ENCODE results near the gene NID2. TPM values are rescaled to one million over a fixed set of nuclear protein-coding genes. Genes with fewer than 3 reads are reported as not detected.

NID2 gene
- total and polyA plus RNA-seq, 9 of the 15 experiments (the other 6 are each of a cell fraction or from before 2014, with no cell fraction given), result 0.04 to 0.45 (median 0.16) TPM; not detected in 3

DNA sequence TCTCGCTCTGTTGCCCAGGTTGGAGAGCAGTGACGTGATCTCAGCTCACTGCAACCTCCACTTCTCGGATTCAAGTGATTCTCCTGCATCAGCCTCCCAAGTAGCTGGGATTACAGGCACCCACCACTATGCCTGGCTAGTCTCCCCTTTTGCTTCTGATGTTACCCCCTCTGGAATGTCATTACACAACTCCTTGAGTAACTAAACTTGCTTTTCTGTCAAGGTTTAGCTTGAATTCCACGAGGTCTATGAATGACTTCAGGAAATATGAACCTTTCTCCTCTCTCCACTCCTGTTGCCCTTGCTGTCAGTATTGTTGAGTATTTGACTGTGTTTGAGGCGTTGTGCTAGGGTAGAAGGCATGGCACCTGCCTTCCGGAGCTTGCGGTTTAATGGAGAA, 96.3 kb downstream of the NID2 start (continued):
- TF ChIP-seq SFPQ (IDR thresholded peaks at IDR 0.05; ENCODE audit: low read depth, low read length) (no peak), ETV5 (CRISPR knock-in tag; IDR thresholded peaks at IDR 0.05; ENCODE audit: low read depth) (no peak)

DNA sequence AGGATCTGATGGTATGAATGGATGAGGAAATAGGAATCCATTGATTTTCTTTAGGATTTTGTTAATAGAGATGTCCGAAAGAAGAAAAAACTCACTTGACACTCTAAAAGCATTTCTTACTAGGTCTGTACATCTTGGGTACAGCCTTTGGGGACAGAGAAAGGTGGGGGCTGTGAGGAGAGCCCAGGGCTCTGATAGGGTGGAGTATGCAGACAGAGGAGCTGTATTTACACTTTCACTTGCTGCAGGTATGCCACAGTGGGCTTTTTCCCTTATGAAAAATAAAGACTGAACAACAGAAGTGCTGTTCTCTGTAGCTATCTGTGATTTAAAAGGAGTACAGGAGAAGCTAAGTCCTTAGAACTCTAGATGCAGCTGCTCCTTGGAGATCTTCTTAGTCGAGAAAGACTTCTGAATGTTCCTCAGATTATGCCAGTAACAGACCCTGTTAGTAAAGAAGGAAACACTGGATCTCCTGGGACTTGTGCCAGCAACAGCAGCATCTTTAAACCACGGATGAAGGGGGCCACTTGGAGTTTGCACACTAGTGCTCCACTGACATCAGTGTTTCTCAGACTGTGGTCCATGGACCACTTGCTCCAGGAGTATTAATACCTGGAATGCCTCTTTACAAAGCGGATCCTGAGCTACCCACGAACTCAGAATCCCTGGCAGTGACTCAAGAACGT, 98.9 kb downstream of the NID2 start:
- Histone ChIP-seq H3K9me3 (replicated peaks; ENCODE audit: control insufficient read depth, insufficient read depth, low read depth, low read length) (no peaks in the 10 kb centered on the region), H3K4me1 (replicated peaks in 1 of 2; ENCODE audit: control insufficient read depth in 2 of 2, insufficient read depth in 2 of 2, low read length in 2 of 2) (no peaks in the 10 kb centered on the region), H3K9me1 (ENCODE audit: control insufficient read depth, insufficient read depth, low read length) (no peaks in the 10 kb centered on the region), H3K27me3 (ENCODE audit: control insufficient read depth in 2 of 2, insufficient read depth in 2 of 2, low read length in 2 of 2) (peaks cover 2 to 21% of the 10 kb centered on the region in 2 experiments; a peak in 2 of 5 replicates), H3K9ac (ENCODE audit: insufficient read depth in 1 of 2, low read depth in 2 of 2, low read length in 2 of 2) (no peak overlapping the region), H3K36me3 (ENCODE audit: control insufficient read depth, insufficient read depth, low read length) (no peaks in the 10 kb centered on the region), H3K4me3 (no peak overlapping the region), H3K27ac (ENCODE audit: extremely low read depth, low read depth, low read length) (no peak overlapping the region), H3K4me2 (ENCODE audit: insufficient read depth, low read length) (no peak overlapping the region), H3K79me2 (ENCODE audit: control insufficient read depth, insufficient read depth, low read length) (no peaks in the 10 kb centered on the region), H2AFZ (ENCODE audit: low read depth, low read length) (no peak overlapping the region), H4K20me1 (replicated peaks; ENCODE audit: control insufficient read depth, insufficient read depth, low read length) (no peaks in the 10 kb centered on the region)
- intact Hi-C loops (cut with micrococcal nuclease), result no loop called here
- BruUV-seq (replicated peaks), result no TSS peak
- ChIA-PET CTCF (ENCODE audit: low intra/inter-chr PET ratio) (no interaction called here), POLR2A (no interaction called here)
- no peak for TF ChIP-seq PPARD (CRISPR knock-in tag; IDR thresholded peaks at IDR 0.05)
- no peak for TF ChIP-seq SMARCA4 (IDR thresholded peaks at IDR 0.05)
- no peak for TF ChIP-seq SP1 (CRISPR knock-in tag; IDR thresholded peaks at IDR 0.05)
- no peak for TF ChIP-seq C11orf30 (IDR thresholded peaks at IDR 0.05; ENCODE audit: low read depth)
- no peak for TF ChIP-seq KAT2B (IDR thresholded peaks at IDR 0.05; ENCODE audit: low read depth, low read length)
- TF ChIP-seq, protein P1, sequence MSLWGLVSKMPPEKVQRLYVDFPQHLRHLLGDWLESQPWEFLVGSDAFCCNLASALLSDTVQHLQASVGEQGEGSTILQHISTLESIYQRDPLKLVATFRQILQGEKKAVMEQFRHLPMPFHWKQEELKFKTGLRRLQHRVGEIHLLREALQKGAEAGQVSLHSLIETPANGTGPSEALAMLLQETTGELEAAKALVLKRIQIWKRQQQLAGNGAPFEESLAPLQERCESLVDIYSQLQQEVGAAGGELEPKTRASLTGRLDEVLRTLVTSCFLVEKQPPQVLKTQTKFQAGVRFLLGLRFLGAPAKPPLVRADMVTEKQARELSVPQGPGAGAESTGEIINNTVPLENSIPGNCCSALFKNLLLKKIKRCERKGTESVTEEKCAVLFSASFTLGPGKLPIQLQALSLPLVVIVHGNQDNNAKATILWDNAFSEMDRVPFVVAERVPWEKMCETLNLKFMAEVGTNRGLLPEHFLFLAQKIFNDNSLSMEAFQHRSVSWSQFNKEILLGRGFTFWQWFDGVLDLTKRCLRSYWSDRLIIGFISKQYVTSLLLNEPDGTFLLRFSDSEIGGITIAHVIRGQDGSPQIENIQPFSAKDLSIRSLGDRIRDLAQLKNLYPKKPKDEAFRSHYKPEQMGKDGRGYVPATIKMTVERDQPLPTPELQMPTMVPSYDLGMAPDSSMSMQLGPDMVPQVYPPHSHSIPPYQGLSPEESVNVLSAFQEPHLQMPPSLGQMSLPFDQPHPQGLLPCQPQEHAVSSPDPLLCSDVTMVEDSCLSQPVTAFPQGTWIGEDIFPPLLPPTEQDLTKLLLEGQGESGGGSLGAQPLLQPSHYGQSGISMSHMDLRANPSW (CRISPR knock-in tag; IDR thresholded peaks at IDR 0.05), result no peak
- TF ChIP-seq XRCC5 (IDR thresholded peaks at IDR 0.05; ENCODE audit: low read depth, low read length), result no peak
- TF ChIP-seq HDAC3 (IDR thresholded peaks at IDR 0.05; ENCODE audit: borderline replicate concordance, partially characterized antibody), result no peak
- no peak for TF ChIP-seq MAFF (IDR thresholded peaks at IDR 0.05; ENCODE audit: low read length)
- TF ChIP-seq, protein P2, sequence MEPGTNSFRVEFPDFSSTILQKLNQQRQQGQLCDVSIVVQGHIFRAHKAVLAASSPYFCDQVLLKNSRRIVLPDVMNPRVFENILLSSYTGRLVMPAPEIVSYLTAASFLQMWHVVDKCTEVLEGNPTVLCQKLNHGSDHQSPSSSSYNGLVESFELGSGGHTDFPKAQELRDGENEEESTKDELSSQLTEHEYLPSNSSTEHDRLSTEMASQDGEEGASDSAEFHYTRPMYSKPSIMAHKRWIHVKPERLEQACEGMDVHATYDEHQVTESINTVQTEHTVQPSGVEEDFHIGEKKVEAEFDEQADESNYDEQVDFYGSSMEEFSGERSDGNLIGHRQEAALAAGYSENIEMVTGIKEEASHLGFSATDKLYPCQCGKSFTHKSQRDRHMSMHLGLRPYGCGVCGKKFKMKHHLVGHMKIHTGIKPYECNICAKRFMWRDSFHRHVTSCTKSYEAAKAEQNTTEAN (CRISPR knock-in tag; IDR thresholded peaks at IDR 0.05), result no peak
- DNase-seq (ENCODE audit: extremely low read depth in 1 of 4, low spot score in 3 of 4) (no peak), FAIRE-seq (no peak), ATAC-seq (no peak)
- in situ Hi-C loops (cut with MboI), result no loop called here
- WGBS (ENCODE audit: insufficient coverage, low coverage, missing lambda C conversion rate), result 0% methylated on average over 6 of the region's 6 CpGs

Data from K562 (cell line).